Activated effector memory CD4-positive, alpha-beta T cell treated with Interleukin-2 at 50 U/mL for 16 hours (primary cell): ENCODE results near the gene ANXA11.
"Not testable (repeated sequence)": the region's sequence is repeated elsewhere in the genome, so short reads cannot be mapped to it uniquely, and the experiment has no call there.

Experiments used
- DNase-seq: peaks from one replicate; pipeline ENCODE4 v3.0.0-alpha.2; 2020

Gene ANXA11

DNA sequence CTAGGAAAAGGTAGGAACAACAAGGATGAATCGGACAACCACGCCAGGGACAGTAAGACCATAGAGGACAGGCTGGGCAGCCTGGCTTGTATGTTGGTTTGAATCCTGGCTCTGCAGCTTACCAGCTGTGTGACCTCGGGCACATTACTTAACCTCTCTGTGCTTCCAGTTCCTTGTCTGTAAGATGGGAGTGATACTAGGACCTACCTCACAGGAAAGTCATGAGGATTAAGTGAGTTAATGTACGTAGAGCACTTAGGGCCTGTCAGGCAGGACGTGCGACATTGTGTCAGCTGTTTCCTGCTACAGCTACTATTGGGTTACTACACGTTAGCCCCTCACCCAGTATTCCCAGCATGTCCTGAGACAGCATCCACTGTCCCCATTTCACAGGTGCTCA, 40.7 kb downstream of the ANXA11 start:
- no peak for DNase-seq

- no peak for DNase-seq
Measured at GRCh38 chr10:80163741-80164341, 41.5 kb downstream of the ANXA11 start.

- no peak for DNase-seq
Measured at GRCh38 chr10:80161321-80162083, 43.8 kb downstream of the ANXA11 start.

GRCh38 chr10:80160361-80161320, 44.7 kb downstream of the ANXA11 start:
- no peak for DNase-seq

GRCh38 chr10:80159166-80159873, 46.0 kb downstream of the ANXA11 start:
- no peak for DNase-seq

DNA sequence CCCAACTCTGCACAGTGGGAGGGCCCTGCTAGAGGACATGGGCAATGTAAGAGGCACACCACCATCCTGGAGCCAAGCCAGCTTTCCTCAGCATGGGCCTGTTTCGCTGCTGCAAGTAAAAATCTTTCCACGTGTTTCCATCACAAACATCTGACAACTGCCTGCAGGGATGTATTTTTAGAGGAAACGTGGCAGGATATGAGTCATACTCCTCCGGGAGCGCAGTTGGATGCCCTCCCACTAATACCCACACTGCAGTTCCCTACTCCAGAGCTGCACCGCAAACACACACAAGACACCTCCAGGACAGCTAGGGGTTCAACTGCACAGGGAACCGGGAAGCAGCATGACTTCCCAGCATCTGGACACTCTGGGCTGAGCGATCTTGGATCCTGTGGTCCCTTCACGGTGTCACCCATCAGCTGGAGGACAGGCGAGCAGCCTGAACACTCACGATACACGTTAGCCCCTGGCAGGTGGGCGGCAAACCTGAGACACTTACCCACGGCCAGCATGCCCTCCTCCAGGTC, 46.7 kb downstream of the ANXA11 start:
- no peak for DNase-seq

- DNase-seq: no peak
Measured at GRCh38 chr10:80158126-80158525, 47.2 kb downstream of the ANXA11 start.

DNA sequence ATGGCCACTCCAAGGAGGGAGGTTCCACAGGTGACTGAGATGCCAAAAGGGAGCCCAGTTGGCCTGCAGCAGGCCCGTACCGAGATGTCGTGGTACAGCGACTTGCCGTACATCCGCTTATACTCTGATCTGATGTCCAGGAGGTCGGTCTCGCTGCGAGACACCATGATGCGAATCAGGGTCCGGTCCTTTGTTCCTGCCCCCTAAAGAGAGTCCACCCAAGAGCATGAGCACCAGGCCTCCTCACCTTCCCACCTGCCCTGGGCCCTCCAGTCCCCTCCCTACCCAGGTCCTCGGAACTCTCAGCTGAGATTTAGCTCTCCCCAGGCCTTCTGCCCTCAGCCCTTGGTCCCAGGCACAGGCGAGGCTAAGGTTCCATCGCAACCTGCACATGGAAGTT, 47.8 kb downstream of the ANXA11 start:
- no peak for DNase-seq

- DNase-seq: no peak
Measured at GRCh38 chr10:80156216-80156615, 49.1 kb downstream of the ANXA11 start.

GRCh38 chr10:80155696-80156215, 49.6 kb downstream of the ANXA11 start:
- no peak for DNase-seq

DNA sequence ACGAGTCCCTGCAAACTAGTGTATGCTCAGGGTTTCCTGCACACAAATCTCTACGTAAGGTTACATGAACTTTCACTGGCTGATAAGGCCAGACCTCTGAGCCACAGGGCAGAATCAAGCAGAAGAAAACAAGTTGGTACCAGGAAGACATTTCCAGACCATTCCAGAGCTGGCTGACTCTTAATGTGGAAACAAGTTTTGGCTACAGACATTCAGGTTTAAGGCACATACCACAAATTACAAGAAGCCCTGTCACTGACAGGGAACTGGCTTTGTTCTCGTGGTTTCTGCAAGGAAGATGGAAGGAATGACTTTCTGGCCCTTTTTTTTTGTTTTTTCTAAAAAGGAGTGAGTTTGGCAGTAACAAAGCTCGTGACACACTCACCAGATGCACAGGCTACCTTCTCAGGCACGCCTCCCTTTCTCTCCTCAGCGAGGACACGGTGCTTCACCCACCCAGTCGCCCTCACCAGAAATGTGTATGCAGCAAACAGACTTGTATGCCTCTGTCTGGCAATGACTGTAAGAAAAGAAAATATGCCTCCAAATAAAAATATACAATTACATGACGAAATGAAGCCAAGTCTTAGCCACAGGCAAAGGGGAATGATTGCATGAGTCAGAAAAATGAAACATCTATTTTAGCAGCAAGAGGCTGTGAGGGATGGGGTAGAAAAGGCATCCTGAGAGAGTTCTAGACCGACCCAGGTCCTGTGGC, 50.2 kb downstream of the ANXA11 start:
- no peak for DNase-seq

DNA sequence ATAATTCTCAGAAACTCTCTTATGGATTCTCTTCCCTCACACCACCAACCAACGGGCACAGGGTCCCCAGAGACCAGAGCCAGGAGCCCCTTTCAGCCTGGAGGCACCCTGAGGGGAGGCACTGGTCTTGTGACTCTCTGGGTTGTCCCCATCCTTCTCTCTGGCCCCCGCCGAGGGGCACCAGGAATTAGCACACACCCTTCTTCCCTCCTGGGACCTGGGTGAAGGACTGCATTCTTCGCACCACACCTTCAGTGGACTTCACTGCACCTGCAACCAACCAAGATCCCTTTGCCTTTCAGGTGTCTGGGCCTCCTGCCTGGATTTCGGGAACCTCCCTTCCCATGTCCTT, 50.7 kb downstream of the ANXA11 start:
- no peak for DNase-seq

DNA sequence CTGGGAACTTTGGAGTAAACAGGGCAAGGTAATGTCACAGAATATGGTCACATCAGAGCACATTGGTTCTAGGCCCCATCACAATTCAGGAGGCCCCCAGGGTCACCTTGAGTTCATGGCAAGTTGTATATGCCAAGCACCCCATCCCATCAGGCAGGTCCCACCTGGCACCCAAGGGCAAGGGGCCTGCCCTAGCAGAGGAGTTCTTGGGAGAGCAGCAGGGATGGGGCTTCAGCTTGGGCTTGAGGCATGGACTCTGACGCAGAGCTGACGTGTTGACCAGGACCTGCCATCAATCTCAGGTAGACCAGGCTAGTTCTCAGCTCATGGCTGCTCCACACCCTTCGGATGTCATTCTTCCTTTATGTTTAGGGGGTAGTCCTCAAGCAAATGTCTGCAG, 51.9 kb downstream of the ANXA11 start:
- DNase-seq: no peak

- no peak for DNase-seq
Measured at GRCh38 chr10:80152820-80153219, 52.5 kb downstream of the ANXA11 start.

DNA sequence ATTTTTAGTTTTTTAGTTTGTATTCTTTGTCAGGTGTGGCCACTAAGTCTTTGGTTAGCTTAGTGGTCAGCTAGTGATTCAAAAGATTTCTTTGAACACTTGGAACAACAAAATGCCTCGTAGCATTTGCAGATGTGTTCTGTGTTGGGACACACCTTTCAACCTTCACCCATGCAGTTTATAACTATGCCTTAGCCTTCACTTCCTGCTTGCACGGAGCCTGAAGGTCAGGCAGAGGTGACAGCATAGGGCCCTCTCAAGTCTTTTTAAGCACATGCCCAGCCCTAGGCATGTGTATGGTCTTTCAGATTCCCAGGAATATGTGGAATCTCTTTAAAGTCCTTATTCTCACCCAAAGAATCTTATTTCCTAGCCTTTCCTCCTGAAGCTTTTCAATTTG, 55.2 kb downstream of the ANXA11 start:
- no peak for DNase-seq

DNA sequence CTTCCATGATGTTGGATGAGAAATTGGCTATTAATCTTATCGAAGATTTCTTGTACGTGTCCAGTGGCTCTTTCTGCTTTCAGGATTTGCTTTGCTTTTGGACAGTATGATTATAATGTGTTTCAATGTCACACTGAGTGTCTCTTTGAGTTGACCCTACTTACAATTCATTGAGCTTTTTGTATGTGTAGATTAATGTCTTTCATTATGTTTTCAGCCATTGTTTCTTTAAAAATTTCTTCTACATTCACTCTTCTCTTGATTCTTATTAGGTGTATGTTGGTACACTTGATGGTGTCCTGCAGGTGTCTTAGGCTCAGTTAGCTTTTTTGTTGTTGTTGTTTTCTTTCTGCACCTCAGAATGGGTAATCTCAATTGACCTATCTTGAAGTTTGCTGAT, 56.2 kb downstream of the ANXA11 start:
- DNase-seq: no peak

GRCh38 chr10:80148166-80148805, 57.1 kb downstream of the ANXA11 start:
- no peak for DNase-seq

- DNase-seq: no peak
Measured at GRCh38 chr10:80146918-80147317, 58.4 kb downstream of the ANXA11 start.

DNA sequence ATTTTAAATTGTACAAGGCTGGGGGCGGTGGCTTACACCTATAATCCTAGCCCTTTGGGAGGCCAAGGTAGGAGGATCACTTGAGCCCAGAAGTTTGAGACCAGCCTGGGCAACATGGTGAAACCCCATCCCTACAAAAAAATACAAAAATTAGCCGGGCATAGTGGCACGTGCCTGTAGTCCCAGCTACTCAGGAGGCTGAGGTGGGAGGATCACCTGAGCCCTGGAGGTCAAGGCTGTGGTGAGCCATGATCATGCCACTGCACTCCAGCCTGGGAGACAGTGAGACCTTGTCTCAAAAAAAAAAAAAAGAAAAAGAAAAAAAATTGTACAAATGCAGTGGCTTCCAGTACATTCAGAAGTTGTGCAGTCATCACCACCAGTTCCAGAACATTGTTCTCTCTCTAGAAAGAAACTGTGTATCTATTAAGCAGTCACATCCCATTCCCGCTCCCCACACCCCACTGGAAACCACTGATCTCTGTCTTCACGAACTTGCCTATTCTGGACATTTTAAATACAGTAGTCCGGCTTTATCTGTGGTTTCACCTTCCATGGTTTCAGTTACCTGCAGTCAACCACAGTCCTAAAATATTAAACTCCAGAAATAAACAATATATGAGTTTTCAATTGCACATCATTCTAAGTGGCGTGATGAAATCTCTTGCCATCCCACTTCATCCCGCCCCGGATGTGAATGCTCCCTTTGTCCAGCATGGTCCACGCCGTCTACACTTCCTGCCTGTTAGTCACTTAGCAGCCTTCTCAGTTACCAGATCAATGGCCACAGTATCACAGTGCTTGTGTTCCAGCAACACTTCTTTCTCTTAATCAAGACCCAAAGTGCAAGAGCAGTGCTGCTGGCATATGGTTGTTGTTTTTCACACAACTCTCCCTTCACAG, 59.7 kb downstream of the ANXA11 start:
- not testable (repeated sequence) for DNase-seq

DNA sequence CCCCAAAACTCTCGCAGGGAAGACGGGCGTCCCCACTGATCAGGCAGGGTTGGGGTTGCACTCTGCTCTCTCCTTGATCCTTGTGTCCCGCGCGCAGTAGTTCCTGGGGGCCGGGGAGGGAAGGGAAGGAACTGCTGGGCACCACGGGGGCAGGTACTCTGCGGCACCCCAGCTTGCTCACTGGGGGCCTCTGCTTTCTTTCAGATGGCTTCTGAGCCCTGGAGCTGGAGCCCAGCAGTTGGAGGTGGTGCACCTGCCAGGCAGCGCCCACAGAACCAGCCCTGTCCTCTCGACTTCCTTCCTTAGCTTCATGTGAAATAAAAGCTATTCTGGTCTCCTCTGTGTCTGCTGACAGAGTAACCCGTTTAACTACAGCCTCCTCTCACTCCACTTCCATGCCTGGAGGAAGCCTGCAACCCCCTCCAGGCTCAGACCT, 60.6 kb downstream of the ANXA11 start:
- peak; percentile 15 for DNase-seq
